GM18909 (cell line): ENCODE measurements around the gene TMEM233.
"Not testable (repeated sequence)": the region's sequence is repeated elsewhere in the genome, so short reads cannot be mapped to it uniquely, and the experiment has no call there.

Source experiments
- ATAC-seq: cut with Tn5 transposase; IDR thresholded peaks from one replicate; pipeline ENCODE4 v1.9.1; 2021; ENCODE audit warnings: mild to moderate bottlenecking; ENCODE audit not compliant: unreplicated experiment, poor library complexity

Gene TMEM233

GRCh38 chr12:119649202-119649808 lies 55.7 kb downstream of the TMEM233 start:
- no peak for ATAC-seq

- no peak for ATAC-seq
Measured at GRCh38 chr12:119652665-119653064, 59.1 kb downstream of the TMEM233 start.

- not testable (repeated sequence) for ATAC-seq
Measured at GRCh38 chr12:119657001-119657400, 63.4 kb downstream of the TMEM233 start.

- not testable (repeated sequence) for ATAC-seq
Measured at GRCh38 chr12:119658166-119658565, 64.6 kb downstream of the TMEM233 start.

DNA sequence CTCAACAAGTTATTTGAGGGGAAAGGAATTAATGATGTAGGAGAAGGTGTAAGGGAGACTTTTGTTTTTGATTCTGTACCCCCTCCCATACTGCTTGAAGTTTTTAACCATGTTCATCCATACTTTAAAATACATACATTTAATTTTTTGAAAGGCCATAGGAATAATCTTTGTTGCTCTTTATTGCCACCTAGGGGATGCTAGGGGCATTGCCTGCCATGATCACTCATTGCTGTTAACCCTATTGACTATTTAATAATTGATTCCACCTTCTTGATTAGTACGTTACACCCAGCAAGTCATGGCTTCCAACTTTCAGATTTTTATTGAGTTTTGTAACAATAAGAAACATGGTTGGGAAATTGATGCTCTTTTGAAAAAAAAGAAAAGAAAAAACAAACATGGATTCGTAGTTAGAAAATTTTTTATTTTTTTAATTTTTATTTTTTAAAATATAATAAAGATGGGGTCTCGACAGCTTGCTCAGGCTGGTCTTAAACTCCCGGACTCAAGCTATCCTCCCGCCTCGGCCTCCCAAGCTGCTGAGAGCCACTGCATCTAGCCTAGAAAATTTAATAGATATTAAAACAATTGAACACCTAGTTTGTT lies 65.8 kb downstream of the TMEM233 start:
- ATAC-seq: peak; percentile 43

DNA sequence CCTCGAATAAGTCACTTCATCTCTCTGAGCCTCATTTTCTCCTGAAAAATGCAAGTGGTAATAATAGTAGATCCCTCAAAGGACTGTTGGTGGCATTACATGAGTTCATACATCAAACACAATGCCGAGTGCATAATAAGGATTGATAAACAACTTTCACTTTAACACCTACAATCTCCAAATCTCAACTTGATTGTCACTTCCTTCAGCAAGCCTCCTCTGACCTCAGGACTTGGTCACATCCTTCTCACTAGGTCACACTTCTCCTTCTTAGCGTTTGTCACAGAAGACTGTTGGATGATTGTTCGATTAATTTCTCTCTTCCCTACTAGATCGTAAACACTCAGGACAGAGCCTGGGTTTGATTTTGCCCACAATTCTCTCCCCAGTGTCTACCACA lies 66.5 kb downstream of the TMEM233 start:
- no peak for ATAC-seq

DNA sequence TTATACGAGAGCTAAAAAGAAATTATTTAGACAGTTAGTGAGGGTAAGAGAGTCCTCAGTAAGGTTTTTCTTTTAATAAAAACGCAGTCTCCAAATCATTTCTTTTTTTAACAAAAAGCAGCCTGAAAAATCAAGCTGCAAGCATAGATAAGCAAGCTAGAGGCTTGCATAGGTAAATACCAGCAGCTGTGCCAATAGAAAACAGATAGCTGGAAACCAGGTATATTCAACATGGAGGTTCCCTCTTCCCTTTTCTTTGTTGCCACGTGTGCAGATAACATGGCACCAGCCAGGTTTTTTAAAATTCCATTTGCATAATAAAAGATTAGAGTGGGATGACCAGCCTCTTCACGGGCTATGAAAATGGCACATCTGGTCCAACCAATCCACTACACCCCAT lies 68.3 kb downstream of the TMEM233 start:
- ATAC-seq: no peak

- no peak for ATAC-seq
Measured at GRCh38 chr12:119664642-119665041, 71.1 kb downstream of the TMEM233 start.

DNA sequence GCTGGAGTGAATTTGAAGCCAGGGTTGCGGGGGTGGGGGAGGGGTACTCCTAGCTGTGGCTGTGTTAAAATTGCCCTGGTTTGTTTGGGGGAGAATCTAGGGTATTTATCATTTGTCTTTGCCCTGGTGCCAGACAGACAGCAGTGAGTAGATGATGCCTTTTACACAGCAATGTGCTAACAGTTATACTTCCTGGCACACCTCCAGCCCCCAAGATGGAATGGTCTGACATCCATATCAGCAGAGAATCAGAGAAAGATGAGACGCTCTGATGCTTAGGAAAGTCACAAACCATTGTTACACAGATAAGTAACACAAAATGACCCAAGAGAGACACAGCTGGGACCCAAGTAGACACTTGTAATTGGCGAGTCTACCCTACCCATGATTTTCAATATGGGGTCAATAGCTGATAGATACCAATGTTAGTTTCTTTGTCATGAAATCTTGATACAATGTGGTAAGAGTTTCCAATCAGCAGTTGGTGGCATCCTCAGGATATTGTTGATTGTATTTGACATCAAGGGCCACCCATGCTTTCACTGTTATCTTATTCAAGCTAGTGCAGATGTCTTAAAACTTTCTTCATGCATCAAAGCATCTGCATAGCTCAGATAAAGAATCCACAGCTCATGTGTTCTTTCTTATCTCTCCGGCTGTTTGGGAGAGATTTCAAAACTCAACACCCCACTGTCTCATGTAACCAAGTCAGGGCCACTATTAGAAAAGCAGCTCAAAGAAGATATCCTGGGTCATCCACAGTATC lies 71.8 kb downstream of the TMEM233 start:
- no peak for ATAC-seq

GRCh38 chr12:119666226-119666795 lies 72.7 kb downstream of the TMEM233 start:
- no peak for ATAC-seq

DNA sequence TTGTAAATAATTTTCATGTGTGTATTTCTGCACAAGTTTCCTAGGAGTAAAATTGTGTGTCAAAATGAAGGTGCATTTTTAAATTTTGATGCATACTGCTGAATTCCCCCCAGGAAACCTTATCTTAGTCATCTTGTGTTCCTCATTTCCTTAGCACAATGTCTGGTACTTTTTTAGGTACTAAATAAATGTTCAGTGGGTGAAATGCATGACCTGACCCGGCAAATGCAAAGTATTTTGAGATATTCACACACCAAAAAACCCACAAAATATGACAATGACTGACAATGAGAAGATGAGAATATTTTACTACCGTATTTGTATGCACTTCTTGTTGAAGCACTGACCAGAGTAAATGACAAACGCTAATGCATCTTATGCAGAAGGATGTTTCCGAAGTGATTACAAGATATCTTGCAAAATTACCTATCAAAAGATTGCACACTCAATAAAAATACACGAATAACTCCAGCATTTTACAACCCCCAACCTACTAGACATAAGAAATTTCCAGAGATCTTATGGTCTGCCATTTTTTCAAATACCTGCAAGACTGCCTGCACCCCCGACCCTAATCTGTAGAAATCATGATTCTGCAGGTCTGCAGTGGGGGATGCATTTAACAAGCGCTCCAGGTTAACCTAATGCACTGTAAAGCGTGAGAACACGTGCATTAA lies 73.5 kb downstream of the TMEM233 start:
- ATAC-seq: no peak

GRCh38 chr12:119667577-119668323 lies 74.2 kb downstream of the TMEM233 start, which contains the start of gene PRKAB1:
Gene PRKAB1, plus strand, starts transcription at chr12:119668133. Its CDS starts 112 bp downstream, at chr12:119668245.
- peak; percentile 97 for ATAC-seq

- no peak for ATAC-seq
Measured at GRCh38 chr12:119668324-119668841, 74.8 kb downstream of the TMEM233 start.

GRCh38 chr12:119669744-119670472 lies 76.3 kb downstream of the TMEM233 start:
- ATAC-seq: no peak

DNA sequence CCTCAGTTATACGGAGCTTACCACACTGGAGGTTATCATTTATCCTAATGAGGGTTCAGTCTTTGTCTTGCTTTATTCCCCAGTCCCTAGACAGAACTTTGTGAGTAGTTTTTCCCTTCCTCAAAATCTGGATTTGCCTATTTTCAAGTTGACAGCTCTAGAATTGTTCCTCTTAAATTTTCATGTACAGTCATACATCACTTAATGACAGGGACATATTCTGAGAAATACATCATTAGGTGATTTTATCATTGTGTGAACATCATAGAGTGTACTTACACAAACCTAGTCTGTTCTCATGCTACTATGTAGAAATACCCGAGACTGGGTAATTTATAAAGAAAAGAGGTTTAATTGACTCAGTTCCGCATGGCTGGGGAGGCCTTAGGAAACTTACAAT lies 77.5 kb downstream of the TMEM233 start:
- no peak for ATAC-seq

DNA sequence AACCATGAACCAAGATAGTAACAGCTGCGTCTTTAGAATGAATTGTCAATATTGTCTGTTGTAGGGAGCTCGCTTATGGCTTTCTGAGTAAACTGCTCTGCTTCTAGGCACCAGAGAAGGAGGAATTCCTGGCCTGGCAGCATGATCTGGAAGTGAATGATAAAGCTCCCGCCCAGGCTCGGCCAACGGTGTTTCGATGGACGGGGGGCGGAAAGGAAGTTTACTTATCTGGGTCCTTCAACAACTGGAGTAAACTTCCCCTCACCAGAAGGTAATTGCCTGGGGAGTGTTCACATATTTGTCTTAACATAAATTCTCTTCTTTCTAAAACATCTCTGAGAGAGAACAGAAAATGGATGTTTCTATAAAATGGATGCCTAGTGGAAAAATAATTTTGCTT lies 78.6 kb downstream of the TMEM233 start:
- ATAC-seq: no peak

GRCh38 chr12:119673634-119674033 lies 80.1 kb downstream of the TMEM233 start:
- ATAC-seq: no peak

DNA sequence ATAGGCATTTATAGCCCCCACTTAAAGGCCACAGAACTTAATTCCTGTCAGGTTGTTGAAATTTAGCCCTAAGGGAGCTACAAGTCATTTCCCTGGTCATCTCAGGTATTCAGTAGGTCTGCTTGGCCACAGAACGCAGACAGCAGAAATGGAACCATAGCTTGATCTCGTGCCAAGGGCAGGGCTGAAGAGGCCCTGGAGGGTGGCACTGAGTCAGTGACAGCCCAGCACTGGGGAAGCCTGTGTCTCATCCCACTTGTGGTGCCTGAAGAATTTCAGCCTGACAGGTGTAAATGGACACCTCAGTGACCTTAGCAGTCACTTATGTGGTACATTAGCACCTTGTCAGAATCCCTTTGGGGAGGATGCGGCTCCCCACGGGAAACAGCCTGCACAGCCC lies 81.0 kb downstream of the TMEM233 start:
- ATAC-seq: no peak

- ATAC-seq: no peak
Measured at GRCh38 chr12:119676022-119676421, 82.4 kb downstream of the TMEM233 start.
